SH-SY5Y (cell line): ENCODE results near the gene RFC4.

Experiments used
- GATA2 ChIP-seq: IDR thresholded peaks from 2 replicates; pipeline ENCODE4 v1.6.1; 2011; ENCODE audit warnings: mild to moderate bottlenecking, low read depth, low read length
- GATA3 ChIP-seq: IDR thresholded peaks from 2 replicates; pipeline ENCODE4 v1.6.1; 2011; ENCODE audit warnings: low read depth, mild to moderate bottlenecking, low read length, moderate library complexity

DNA sequence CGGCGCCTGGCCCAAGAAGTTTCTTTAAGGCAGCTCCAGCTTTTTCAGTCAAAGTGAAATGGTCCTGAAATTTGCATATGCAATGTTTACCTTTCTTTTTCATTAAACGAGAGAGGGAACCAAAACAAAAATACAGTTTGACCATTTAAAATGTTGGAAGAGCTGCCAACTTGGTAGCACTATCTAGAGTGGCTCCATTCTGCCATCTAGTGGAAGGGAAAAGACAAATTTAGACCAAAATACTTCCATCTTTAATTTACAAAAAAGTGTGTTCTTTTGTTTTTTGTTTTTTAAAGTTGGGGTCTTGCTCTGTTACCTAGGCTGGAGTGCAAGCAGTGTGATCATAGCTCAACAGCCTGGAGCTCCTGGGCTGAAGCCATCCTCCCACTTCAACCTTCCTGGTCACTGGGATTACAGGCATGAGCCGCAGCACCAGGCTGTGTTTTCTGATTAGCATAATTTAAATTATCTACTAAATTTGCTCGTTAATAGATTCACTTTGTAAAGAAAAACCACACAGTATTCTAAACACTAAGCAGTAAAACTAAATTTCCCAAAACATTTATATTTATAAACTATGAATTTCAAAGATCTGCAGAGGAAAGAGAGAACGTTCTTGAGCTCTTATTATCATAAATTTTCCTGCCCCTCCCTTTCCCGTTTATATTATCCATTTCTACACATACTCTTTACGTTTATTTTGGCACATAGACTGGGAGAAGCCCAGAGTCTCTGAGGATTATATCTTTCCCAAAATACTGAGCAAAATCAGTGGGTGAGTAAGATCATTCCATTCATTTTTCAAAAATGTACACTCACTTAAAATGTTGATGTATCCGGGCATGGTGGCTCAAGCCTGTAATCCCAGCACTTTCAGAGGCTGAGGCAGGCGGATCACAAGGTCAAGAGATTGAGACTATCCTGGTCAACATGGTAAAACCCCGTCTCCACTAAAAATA, 15.4 kb upstream of the RFC4 start:
- TF ChIP-seq GATA2 = no peak
- no peak for TF ChIP-seq GATA3
